Activated CD4-positive, alpha-beta T cell treated with anti-CD3 and anti-CD28 coated beads for 4 hours (primary cell): ENCODE measurements around the gene PDE4B.

Experiments used
- DNase-seq, 2 donors: peaks; one replicate each; pipeline ENCODE4 v3.0.0-alpha.2; 2020

PDE4B gene

DNA sequence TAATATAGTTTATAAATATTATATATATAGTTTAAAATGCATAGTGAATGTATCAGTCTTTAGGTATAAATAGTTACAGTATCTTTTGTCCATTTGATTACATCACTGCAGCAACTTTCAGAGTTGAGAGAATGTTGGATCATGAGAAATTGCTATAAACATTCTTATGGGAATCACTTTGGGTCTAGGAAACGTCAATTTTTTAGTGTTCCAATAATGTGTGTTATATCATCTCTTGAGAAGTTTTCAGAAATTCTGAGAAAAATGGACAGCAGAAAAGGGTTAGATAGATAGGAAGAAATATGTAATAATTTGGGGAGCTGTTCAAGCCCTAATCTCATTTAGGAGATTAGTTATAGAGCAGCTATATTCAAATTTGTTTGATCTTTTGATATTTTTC is 556.1 kb downstream of the PDE4B start:
- DNase-seq = no peak

DNA sequence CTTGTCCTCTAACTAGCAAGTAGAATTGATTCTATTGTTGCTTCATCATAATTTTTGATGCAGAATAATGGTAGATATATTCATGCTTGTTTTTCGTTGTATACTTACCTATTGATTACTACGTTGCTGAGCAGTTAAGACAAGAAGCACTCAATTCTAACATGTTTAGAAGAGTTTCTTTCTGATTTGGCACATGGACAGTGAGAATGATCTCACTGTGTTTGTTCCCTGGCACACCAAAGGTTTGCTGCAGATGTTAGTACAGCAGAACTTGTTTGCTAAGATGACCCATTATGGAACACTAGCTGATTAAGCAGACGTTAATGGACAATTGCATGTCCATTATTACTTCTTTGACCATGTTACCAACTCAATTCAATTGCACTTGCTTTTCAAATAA is 556.5 kb downstream of the PDE4B start:
- DNase-seq = no peak

DNA sequence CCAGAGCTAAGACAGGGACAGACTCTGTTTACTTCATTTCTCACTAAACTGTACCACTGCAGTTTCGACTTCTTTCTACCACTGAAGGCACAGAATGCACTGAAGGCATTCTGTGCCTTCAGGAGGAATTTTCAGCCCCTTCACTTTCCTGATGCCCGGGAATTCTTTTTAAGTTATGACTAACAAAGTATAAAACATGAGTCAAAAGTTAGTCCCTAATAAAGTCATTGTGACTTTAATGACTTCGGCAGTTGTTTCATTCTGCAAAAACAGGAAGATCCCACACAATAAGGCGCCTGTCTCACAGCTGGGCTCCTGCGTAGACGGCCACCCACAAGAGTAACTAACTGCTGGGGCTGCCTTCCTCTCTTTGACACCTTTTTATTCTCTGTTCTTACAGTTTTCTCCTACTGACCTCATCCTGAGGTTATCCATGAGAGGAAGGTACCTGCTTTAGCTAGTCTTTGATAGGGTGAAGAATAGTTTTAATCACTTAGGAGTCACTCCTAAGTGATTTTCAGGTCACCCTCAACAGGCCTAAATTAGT is 557.4 kb downstream of the PDE4B start:
- DNase-seq = peak; percentile 51 to 53

DNA sequence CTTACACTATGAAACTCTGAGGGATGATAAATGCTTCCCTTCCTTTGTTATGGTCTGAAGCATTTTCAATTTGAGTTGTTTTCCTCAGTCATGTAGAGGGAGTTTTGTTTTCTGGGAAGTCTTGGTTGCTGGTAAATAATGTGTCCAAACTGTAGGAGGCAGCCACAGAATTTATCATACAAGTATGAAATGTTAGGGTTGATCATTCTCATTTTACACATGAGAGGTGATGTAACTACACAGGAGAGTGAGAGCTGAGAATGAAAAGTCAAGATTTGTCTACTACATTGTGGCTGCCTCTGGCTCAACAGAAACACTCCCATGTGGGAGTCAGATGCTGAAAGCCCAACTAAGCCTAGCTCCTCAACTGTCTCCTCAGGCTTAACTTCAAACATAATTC is 558.8 kb downstream of the PDE4B start:
- DNase-seq = no peak

DNA sequence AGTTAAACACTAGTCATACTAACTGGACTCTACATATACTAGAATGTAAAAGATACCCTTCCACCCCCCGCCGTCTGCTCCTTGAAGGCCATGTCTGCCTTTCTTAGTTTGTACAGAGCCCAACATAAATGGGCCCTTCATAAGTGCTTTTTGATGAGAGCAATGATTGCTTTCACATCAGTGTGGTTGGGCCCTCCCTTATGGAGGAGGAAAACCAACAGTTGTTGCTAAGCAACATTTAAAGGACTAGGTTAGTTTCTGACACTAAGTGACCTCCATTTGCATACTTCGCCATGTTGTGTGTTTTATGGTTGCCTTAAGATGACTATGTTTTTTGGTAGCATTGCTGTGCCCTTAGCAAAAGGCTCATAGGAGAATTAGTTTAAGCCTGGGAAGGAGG is 559.2 kb downstream of the PDE4B start:
- DNase-seq = no peak

DNA sequence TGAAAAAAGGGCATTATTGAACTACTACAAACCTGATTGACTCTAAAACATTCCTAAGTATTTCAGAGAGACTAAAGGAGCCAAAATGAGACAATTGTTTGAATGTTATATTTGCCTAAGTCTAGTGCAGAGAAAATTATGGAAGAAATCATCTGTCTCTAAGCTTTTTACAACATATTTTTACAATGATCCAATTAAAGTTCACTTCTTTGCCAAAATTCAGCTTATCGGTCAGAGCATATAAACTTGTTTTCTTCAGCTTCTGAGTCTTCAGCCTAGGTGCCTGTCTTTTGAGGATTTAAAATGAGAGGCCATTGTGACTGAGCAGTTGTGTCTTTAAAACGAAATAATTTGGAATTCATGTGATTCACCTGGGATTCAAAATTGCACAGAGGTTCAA is 560.1 kb downstream of the PDE4B start:
- no peak for DNase-seq

DNA sequence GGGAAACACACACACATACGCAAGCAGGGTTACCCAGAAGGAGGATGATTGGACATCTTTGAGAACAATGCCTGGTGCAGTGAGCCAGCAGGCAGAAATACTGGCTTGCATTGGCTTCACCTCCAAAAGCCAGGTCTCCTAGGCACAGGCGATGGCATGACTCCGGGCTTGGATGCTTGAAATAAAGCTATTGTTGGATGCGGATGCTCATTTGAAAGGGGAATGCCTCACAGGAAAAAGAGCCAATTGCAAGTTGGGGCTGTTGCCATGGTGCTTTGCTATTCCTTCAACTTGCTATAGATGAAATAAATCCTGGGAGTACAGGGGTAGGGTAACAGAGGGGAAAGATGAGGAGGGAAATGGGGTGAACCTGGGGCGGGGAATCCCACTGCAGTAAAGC is 560.6 kb downstream of the PDE4B start:
- no peak for DNase-seq

DNA sequence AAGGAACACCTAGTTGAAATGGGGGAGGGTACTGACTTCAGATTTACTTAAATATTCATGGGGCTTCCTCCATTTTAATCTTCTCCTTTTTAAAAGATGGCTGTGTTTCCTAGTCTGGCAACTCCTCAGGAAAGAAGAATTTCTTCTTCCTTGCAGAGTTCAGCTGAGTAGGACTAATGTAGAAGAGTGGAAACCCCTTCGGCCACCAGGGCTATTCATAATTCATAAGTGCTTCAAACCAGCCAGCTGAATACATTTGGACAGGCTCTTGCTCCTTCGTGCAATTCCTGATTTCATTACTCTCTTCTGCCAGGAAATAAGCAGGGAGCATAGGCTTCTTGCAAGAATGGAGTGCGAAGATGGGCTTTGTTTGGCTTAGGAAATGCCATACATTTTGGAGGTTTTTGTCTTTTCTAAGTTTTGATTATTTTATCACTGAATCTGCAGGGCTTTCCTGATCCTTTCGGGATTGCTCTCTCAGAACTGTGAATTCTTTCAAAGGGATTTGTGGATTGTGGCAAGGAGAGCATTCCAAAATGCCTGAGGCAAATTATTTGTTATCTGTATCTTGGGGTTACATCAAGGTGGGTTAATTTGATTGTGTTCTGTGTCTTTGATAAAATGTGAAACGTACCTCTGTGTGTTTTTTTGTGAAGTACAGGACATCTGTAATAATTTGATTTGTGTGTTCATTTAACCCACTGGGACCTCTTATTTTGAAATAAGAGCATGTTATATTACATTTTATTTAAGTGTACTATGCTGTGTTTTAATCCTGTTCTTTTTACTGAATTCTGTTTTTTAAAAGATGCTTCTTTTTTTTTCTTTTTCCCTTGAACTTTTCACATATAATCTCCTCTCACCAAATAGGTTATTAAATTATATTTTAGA is 561.9 kb downstream of the PDE4B start:
- DNase-seq = no peak

DNA sequence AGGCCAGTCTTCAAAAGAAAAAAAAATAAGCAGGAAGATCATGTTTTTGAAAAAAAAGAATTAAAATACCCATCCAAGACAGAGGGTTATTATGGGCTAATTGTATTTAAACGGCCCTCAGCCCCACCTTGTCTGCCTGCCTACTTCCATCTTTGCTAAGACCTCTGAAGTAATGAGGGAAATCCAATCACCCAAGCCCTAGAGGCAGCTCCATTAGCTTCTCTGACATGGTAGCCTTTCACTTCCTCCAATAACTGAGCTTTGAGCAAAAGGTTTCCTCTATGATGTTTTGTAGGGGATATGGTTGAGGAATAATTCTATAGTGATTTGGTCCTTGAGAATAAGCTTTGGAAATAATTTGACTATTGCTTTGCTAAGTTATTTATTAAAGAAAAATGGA is 563.1 kb downstream of the PDE4B start:
- no peak for DNase-seq

DNA sequence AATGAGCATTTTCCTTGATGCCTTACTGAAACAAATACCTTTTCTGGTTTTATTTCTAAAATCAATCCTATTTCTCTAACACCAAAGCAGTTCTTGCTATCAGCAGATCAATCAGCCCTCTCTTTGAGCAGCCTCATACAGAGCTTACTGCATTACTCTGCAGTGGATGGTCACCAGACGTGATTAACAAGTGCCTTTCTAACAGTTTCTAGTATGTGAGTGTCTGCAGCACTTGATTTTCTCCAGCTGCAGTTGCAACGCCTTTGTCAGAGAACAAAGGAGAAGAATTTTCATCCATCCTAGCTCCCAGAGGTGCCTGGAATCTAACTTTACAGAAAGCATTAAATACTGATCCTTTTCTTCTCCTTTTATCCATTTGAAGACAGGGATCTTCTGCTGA is 563.9 kb downstream of the PDE4B start:
- no peak for DNase-seq

DNA sequence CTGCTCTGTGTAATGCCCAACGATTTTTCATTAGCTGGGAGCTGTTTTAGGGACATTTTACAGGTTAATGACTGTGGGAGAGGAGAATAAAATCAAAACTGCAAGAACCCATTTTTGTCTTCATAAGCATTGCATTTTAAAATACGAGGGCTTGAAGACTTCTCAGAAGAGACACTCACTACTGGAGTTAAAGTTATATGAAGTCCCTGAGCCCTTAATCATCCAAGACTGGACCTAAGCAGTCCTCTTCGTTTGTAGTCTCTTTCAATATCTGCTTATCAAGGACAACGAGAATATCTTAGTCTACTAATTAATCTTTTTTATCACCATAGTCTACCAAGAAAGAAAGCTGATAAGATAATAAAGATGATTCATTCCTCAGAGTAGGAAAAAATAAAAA is 564.3 kb downstream of the PDE4B start:
- DNase-seq = no peak

DNA sequence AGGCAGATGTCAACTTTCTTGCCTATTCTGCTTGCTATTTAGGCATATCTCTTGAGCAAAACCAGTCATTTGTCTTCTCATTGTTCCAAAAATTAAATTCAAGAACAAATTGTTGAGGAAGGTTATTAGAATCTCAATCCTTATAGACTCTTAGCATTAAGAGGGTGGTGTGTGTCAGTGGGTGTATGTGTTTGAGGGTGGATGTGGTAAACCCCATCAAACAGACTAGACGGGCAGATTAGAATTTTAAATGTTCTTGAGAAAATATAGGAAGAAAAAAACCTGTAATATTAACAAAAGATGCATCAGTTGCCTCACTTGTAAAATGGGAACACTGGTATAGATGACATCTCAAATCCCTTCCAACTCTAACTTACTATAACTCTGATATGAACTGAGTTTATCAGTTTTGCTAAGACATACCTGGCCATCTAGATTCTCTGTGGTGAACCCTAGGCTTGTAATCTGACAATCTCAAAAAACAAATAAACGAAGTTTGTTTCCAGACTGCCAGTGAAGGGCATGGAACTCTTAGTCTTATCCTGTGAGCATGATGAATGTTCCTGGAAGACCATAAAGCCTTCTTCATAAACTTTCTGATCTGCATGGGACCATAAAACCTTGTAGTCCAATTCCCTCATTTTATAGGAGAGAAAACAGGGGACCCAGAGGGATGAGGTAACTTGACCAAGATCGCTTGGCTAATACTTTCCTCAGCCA is 564.9 kb downstream of the PDE4B start:
- no peak for DNase-seq

DNA sequence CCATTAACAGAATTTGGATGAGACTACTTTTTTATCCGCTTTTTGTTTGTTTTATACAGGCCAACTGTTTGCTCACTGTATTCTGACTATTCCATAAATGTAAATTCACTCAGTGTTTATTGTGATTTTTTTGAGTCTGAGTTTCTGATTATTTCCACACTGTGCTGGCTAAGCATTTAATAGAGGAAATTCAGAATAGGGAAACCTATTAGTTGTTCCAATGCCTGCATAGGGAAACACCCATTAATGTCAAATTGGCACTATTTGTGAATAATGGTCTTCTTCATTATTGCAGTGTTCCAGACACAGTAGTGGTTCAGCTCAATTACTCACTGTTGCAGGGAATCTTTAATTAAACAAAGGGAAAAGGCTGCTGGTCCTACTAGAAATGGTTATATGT is 566.6 kb downstream of the PDE4B start:
- DNase-seq = no peak

DNA sequence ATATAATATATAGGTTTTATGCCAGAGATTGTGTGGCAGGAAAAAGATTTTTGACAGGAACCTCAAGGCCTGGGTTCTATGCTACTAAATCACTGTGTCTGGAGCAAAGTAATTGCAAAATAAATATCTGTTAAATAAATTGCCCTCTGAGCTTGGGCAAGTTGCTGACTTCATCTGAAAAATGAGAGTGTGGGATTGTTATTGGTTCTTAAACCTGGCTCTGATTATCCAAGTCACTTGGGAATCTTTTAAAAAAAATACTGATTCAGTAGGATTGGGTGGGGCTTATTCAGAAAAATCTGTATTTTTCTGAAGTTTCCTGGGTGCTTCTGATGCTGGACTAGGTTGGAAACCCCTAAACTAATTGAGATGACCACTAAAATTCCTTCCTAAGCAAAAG is 567.1 kb downstream of the PDE4B start:
- DNase-seq = no peak

DNA sequence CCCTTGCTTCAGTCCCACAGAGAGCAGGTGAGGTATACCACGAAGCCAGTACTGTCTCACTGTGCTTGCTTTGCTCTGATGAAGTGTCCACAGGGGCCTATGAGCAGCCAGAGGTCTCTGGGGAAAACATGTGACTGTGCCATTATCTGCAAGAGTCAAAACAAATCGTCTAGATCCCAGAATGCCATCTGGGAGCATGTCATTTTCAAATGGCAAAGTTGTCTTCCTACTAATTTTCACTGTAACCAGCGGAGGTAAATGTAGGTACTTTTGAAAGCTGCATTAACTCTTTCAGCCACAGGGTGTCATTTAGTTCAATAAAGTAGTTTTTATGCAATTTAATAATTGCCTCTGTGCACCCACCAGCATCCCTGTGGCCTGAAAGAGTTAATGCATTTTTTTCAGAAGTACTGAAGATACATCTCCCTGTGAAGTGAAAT is 567.6 kb downstream of the PDE4B start:
- DNase-seq = no peak

DNA sequence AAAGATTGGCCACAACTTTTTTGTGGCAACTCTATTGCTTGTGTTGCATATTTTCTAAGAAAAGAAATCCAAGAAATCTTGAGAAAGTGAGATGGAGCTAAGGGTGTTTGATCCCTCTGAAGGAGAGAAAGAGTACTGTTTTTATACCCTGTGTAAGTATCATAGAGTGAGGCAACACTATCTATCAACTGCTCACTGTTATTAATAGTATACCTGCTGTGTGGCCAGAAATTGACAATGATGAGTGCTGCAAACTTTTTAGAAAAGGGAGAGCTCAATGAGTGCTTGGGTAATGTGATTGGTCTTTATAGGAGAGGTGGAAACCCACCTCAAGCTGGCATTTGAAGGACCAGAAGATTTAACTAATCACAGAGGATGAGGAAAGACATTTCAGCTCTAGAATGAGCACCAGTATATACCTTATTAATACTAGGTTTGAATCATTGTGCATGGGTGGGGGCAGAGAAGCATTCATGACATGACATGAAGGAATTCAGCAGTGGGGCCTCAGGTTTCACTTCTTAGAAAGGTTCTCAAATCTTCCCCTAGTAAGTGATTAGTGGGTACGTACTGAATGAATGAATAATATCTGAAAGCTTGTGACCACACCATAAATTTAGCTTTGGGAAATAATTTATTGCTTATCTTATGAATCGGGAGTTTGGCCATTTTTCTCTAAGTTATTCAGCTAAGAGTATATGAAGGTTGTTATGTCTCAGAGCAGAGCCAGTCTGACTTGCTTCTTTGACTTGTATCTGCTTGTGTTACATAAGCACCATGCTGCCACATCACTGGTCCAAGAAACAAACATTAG is 572.1 kb downstream of the PDE4B start:
- DNase-seq = no peak

DNA sequence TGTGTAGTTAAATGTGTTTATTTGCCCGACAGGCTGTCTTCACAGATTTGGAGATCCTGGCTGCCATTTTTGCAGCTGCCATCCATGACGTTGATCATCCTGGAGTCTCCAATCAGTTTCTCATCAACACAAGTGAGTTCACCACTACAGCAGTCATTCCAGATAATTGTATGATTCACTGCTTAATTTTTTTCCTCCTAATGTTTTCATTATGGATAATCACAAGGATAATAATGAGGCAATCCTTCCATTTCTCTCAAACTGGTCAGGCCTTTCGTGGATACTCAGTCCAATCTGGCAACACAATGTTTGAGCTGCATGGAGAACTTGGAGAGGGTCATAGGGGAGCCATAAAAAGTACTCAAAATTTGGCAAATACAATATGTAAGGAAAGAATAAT is 572.9 kb downstream of the PDE4B start:
- DNase-seq = no peak

DNA sequence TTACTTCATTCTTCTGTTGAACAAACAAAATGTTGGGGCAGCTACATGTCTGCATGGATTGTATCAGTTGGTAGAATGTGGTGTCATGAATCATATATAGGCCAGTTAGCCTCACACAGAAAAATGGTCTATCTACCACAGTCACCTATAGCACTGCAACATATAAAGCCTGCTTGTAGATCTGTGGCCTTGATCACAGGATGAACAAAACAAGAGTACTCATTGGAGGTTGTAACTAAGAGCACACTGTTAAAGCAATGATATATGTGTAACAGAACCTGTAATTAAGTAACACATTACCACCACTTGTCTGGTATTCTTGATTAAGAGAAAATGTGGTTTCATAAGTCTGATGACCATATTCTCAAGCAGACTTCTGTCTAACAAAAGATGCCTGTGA is 573.9 kb downstream of the PDE4B start:
- DNase-seq = no peak

DNA sequence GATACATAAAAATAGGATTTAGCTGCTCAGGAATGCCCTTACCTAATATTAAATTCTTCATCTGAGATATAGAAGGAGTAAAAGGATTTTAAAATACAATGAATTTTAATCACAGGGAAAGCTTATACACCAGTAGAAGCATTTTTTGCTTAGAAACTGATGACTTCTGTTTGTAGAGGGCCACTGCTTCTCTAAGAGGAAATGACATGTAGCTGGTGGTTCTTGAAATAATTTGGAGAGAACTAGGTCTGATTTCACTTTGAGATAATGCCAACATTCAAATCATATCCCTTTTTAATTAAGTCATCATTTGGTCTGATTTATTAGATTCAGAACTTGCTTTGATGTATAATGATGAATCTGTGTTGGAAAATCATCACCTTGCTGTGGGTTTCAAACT is 574.7 kb downstream of the PDE4B start:
- DNase-seq = no peak

DNA sequence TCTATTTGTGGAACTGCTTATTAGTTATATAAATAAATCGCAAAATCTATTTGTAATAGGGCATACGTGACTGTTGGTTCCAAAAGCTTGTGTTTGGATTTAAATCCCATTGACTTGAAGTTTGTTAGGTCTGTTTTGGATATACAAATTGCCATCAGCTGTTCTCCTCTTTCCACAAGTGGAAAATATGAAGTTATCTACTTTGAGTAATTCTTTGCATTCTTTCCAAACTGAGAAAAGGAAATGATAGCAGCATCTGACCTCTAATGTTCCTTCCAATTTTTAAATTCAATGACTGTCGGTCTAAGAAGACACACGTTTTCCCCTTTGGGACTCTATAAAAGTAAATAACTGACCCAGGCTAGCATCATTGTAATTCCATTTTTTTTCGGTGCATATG is 575.6 kb downstream of the PDE4B start:
- no peak for DNase-seq

DNA sequence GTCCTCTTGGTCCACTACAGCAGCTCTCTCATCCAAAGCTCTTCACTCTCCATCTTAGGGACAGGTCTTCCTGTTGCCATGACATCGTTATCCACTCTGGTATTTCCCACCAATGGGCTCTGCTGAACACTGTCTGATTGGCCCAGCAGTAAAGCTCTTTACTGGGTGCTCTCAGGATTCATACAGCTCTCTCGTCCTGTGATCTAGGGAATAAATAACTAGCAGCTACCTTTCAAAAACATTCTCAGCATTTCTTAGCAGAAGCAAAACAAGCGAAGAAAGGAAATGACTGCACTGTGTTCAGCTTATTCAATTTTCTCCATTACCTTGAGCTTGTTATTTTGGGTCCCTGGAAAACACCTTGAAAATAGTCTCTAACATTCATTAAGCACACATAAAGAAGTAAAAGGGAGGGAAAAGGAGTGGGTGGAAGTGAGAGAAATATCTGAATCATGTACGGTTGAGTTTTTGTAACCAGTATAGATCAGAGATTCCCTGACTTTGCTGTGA is 577.8 kb downstream of the PDE4B start:
- peak in 1 of 2 donors; percentile 25 for DNase-seq

DNA sequence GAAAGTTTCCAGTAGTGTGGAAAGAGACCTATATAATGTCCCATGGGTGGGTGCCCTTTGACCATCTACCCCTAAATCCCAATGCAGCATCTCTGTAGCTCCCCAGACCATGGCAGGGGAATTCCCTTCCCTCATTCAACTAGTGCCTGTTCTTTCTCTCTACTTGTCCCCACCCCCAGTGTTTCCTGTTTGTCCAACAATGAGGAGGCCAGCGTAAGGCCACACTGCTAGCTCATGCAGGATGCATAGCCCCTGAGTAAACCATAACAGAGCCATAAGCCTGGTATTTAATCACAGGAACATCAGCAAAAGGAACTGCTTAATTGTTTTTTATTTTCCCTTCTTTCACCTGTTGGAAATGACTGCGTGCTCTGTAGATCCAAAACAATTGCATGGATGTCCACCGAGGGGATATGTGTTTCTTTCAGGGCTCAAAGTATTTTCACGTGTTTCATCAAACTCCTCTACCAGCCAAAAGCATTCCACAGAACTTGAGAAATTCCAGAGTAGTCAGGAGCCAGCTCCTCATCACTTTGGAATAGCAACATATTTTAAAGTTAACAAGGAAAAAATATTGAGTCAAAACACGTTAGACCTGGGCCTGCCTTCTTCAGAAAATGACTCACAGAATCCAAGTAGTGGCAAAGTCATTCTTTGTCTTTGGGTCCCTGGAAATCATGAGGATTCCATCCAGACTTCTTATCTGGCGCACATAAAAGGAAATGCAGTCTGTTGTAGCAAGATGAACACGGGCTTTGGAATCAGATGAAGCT is 578.7 kb downstream of the PDE4B start:
- DNase-seq = no peak
